ENCODE results near the gene ARHGAP22. TPM values are rescaled to one million over a fixed set of nuclear protein-coding genes. Genes with fewer than 3 reads are reported as not detected.

The ARHGAP22 gene
- total RNA-seq, 1 donor from 2014 or later: 6.2 TPM

- peaks cover 34% of the 10 kb centered on the region for H3K27me3 Mint-ChIP-seq (ENCODE audit: low read depth, unreplicated experiment)
- H3K27ac Mint-ChIP-seq (ENCODE audit: unreplicated experiment): no peak overlapping the region
Measured at GRCh38 chr10:48598936-48599829, 5.7 kb downstream of the ARHGAP22 start.

GRCh38 chr10:48598243-48598935, 6.5 kb downstream of the ARHGAP22 start:
- Histone ChIP-seq H3K27me3 (ENCODE audit: insufficient read depth, low read length) (no peaks in the 10 kb centered on the region), H3K9me3 (ENCODE audit: insufficient read depth, low read depth, low read length) (no peaks in the 10 kb centered on the region), H3K4me2 (ENCODE audit: low read length) (no peak overlapping the region), H3K4me3 (ENCODE audit: insufficient read depth, low read depth, low read length) (no peak overlapping the region), H3K36me3 (ENCODE audit: insufficient read depth, low read length) (peaks cover 3% of the 10 kb centered on the region), H3K9ac (ENCODE audit: low read length) (no peak overlapping the region), H4K20me1 (ENCODE audit: insufficient read depth, low read length) (peaks cover 71% of the 10 kb centered on the region), H3K27ac (ENCODE audit: low read depth, low read length) (no peak overlapping the region), H3K4me1 (ENCODE audit: insufficient read depth, low read length) (peaks cover 20% of the 10 kb centered on the region), H3K79me2 (ENCODE audit: insufficient read depth, low read length) (peaks cover 100% of the 10 kb centered on the region), H2AFZ (ENCODE audit: low read depth, low read length) (no peak overlapping the region)
- Mint-ChIP-seq H3K4me3 (ENCODE audit: unreplicated experiment) (no peak overlapping the region), H3K27ac (ENCODE audit: unreplicated experiment) (no peak overlapping the region), H3K4me1 (ENCODE audit: low read depth, unreplicated experiment) (peaks cover 4% of the 10 kb centered on the region), H3K36me3 (ENCODE audit: low read depth, unreplicated experiment) (peaks cover 6% of the 10 kb centered on the region), H3K9me3 (ENCODE audit: unreplicated experiment) (no peaks in the 10 kb centered on the region), H3K27me3 (ENCODE audit: low read depth, unreplicated experiment) (peaks cover 29% of the 10 kb centered on the region)
- no peak for TF ChIP-seq CTCF (IDR thresholded peaks at IDR 0.05; ENCODE audit: insufficient read depth, low read depth, low read length)
- no peak for TF ChIP-seq EZH2 (IDR thresholded peaks at IDR 0.05; ENCODE audit: insufficient read depth, low read length)
- FAIRE-seq: no peak
- DNase-seq (ENCODE audit: low read depth): no peak

More at GRCh38 chr10:48598936-48599829, 5.7 kb downstream of the ARHGAP22 start:
- TF ChIP-seq EZH2 (IDR thresholded peaks at IDR 0.05; ENCODE audit: insufficient read depth, low read length) (no peak), CTCF (IDR thresholded peaks at IDR 0.05; ENCODE audit: insufficient read depth, low read depth, low read length) (no peak)
- Histone ChIP-seq H3K4me3 (ENCODE audit: insufficient read depth, low read depth, low read length) (no peak overlapping the region), H3K9ac (ENCODE audit: low read length) (no peak overlapping the region), H3K4me1 (ENCODE audit: insufficient read depth, low read length) (peaks cover 27% of the 10 kb centered on the region), H3K4me2 (ENCODE audit: low read length) (no peak overlapping the region), H2AFZ (ENCODE audit: low read depth, low read length) (no peak overlapping the region), H3K27ac (ENCODE audit: low read depth, low read length) (no peak overlapping the region), H3K27me3 (ENCODE audit: insufficient read depth, low read length) (no peaks in the 10 kb centered on the region), H3K36me3 (ENCODE audit: insufficient read depth, low read length) (peaks cover 3% of the 10 kb centered on the region), H3K79me2 (ENCODE audit: insufficient read depth, low read length) (peaks cover 100% of the 10 kb centered on the region), H3K9me3 (ENCODE audit: insufficient read depth, low read depth, low read length) (no peaks in the 10 kb centered on the region), H4K20me1 (ENCODE audit: insufficient read depth, low read length) (peaks cover 72% of the 10 kb centered on the region)
- no peaks in the 10 kb centered on the region for H3K9me3 Mint-ChIP-seq (ENCODE audit: unreplicated experiment)
- FAIRE-seq (no peak), DNase-seq (ENCODE audit: low read depth) (no peak)
- peaks cover 6% of the 10 kb centered on the region for H3K36me3 Mint-ChIP-seq (ENCODE audit: low read depth, unreplicated experiment)
- peaks cover 8% of the 10 kb centered on the region for H3K4me1 Mint-ChIP-seq (ENCODE audit: low read depth, unreplicated experiment)
- no peak overlapping the region for H3K4me3 Mint-ChIP-seq (ENCODE audit: unreplicated experiment)

All from astrocyte (in vitro differentiated cells and primary cell).